A549 (cell line): ENCODE data around the gene SLC16A7. TPM values are rescaled to one million over a fixed set of nuclear protein-coding genes. Genes with fewer than 3 reads are reported as not detected.

Source experiments
- ATAC-seq, 2 experiments: fragments of 200-7000 bp in 1 of 2; fragments of >200 bp in 1 of 2; cut with Nextera tagmentation in 1 of 2; cut with Tn5 transposase in 1 of 2; 3 replicates each; pipeline versions ENCODE4 v1.8.0 to v1.9.1; 2018 to 2020; ENCODE audit warnings: mild to moderate bottlenecking in 1 of 2, moderate library complexity in 1 of 2
- CTCF ChIA-PET: fragments of 300-600 bp; sonication (Branson Sonifier 250); formaldehyde crosslinking; extraction: SDS; loops from one replicate; lab custom pipeline; 2021; ENCODE audit warnings: antibody characterized with exemption, inconsistent platforms; lab: Yijun Ruan, JAX
- POLR2A ChIA-PET: fragments of 350-600 bp; formaldehyde crosslinking; extraction: SDS; loops from one replicate; lab custom pipeline; 2021; ENCODE audit warnings: antibody characterized with exemption, inconsistent platforms; lab: Yijun Ruan, JAX
- DNase-seq, 2 experiments: peaks; one replicate each; pipeline versions ENCODE4 v3.0.0 to v3.0.0-alpha.2; 2011 to 2016; ENCODE audit warnings: low read depth in 1 of 2, low spot score in 1 of 2
- FAIRE-seq: peaks from 2 replicates; lab custom pipeline; 2011; peaks lifted over from hg19 to GRCh38; lab: Jason Lieb, UNC
- H3K27ac ChIP-seq, 2 experiments: fragments of >200 bp; sonication (Bioruptor Twin); formaldehyde crosslinking; 3 replicates each; pipeline ENCODE4 v1.5.1; 2016 to 2017
- H3K4me1 ChIP-seq: fragments of >200 bp; sonication (Bioruptor Twin); formaldehyde crosslinking; 3 replicates; pipeline ENCODE4 v1.6.1; 2016
- H3K4me2 ChIP-seq: fragments of >200 bp; sonication (Bioruptor Twin); formaldehyde crosslinking; 3 replicates; pipeline ENCODE4 v1.6.1; 2016
- H3K4me3 ChIP-seq: fragments of >200 bp; sonication (Bioruptor Twin); formaldehyde crosslinking; 3 replicates; pipeline ENCODE4 v1.5.1; 2016
- H3K9me3 ChIP-seq: fragments of >200 bp; sonication (Bioruptor Twin); formaldehyde crosslinking; 3 replicates; pipeline ENCODE4 v1.6.1; 2016
- BCL3 ChIP-seq: fragments of >200 bp; sonication (Bioruptor Twin); formaldehyde crosslinking; IDR thresholded peaks from 3 replicates; pipeline ENCODE4 v1.6.1; 2016
- CTCF ChIP-seq: fragments of >200 bp; sonication (Bioruptor Twin); formaldehyde crosslinking; IDR thresholded peaks from 3 replicates; pipeline ENCODE4 v1.5.1; 2016
- EHF ChIP-seq: fragments of 250-450 bp; sonication (Bioruptor Pico); IDR thresholded peaks from 2 replicates; pipeline ENCODE4 v1.5.0; 2020; ENCODE audit warnings: mild to moderate bottlenecking
- ELK1 ChIP-seq: fragments of 150-350 bp; IDR thresholded peaks from 2 replicates; pipeline ENCODE4 v1.6.1; 2014; ENCODE audit warnings: low read depth, mild to moderate bottlenecking, low read length
- ESRRA ChIP-seq: fragments of 150-350 bp; IDR thresholded peaks from 2 replicates; pipeline ENCODE4 v1.6.1; 2014; ENCODE audit warnings: mild to moderate bottlenecking, low read length, borderline replicate concordance
- FOSB ChIP-seq: fragments of 250-450 bp; sonication (Bioruptor Pico); IDR thresholded peaks from 2 replicates; pipeline ENCODE4 v1.5.0; 2020; ENCODE audit warnings: mild to moderate bottlenecking, moderate library complexity
- FOSL2 ChIP-seq, 2 experiments: fragments of 450-650 bp in 1 of 2; fragments of >200 bp in 1 of 2; sonication (Bioruptor Twin) in 1 of 2; formaldehyde crosslinking; IDR thresholded peaks; 2 replicates each; pipeline versions ENCODE4 v1.5.0 to v1.6.1; 2016 to 2020; ENCODE audit warnings: mild to moderate bottlenecking in 1 of 2, moderate library complexity in 1 of 2
- FOXS1 ChIP-seq: fragments of 250-450 bp; sonication (Bioruptor Pico); IDR thresholded peaks from 2 replicates; pipeline ENCODE4 v1.5.0; 2020; ENCODE audit warnings: mild to moderate bottlenecking, moderate library complexity
- GATA3 ChIP-seq: IDR thresholded peaks from 2 replicates; pipeline ENCODE4 v1.6.1; 2012; ENCODE audit warnings: borderline replicate concordance
- HDAC2 ChIP-seq: fragments of 200-600 bp; sonication (generic); IDR thresholded peaks from 2 replicates; pipeline ENCODE4 v1.6.1; 2016
- HEYL ChIP-seq: fragments of 250-450 bp; sonication (Bioruptor Pico); IDR thresholded peaks from 2 replicates; pipeline ENCODE4 v1.8.0; 2021; ENCODE audit warnings: mild to moderate bottlenecking, moderate library complexity
- HOXA7 ChIP-seq: fragments of 250-450 bp; sonication (Bioruptor Pico); IDR thresholded peaks from 2 replicates; pipeline ENCODE4 v1.5.0; 2020; ENCODE audit warnings: mild to moderate bottlenecking, moderate library complexity
- HOXB5 ChIP-seq: fragments of 250-450 bp; sonication (Bioruptor Pico); IDR thresholded peaks from 2 replicates; pipeline ENCODE4 v1.5.0; 2020; ENCODE audit warnings: mild to moderate bottlenecking, moderate library complexity
- KDM1A ChIP-seq: fragments of 200-600 bp; sonication (generic); IDR thresholded peaks from 2 replicates; pipeline ENCODE4 v1.6.1; 2016; ENCODE audit warnings: low read depth, mild to moderate bottlenecking
- KDM5A ChIP-seq: fragments of 200-600 bp; sonication (generic); IDR thresholded peaks from 2 replicates; pipeline ENCODE4 v1.6.1; 2016; ENCODE audit warnings: antibody characterized with exemption, mild to moderate bottlenecking
- MAFK ChIP-seq: fragments of 450-650 bp; IDR thresholded peaks from 2 replicates; pipeline ENCODE4 v1.6.1; 2014; ENCODE audit not compliant: partially characterized antibody
- MAZ ChIP-seq: fragments of 150-350 bp; IDR thresholded peaks from 2 replicates; pipeline ENCODE4 v1.6.1; 2014; ENCODE audit warnings: antibody characterized with exemption, low read depth, low read length, borderline replicate concordance
- NR3C1 ChIP-seq: fragments of >200 bp; sonication (Bioruptor Twin); formaldehyde crosslinking; IDR thresholded peaks from 3 replicates; pipeline ENCODE4 v1.6.1; 2017
- PHF8 ChIP-seq: fragments of 200-600 bp; sonication (generic); IDR thresholded peaks from 2 replicates; pipeline ENCODE4 v1.6.1; 2016; ENCODE audit warnings: low read depth, mild to moderate bottlenecking, antibody characterized with exemption, moderate library complexity, borderline replicate concordance
- POLR2A ChIP-seq: IDR thresholded peaks from 2 replicates; pipeline ENCODE4 v1.6.1; 2012; ENCODE audit warnings: mild to moderate bottlenecking, low read length
- POLR2AphosphoS2 ChIP-seq: conservative IDR thresholded peaks from 2 replicates; pipeline ENCODE4 v1.6.1; 2012; ENCODE audit warnings: low read length, improper control_type of control experiment, inconsistent platforms
- RAD21 ChIP-seq, 2 experiments: fragments of >200 bp in 1 of 2; sonication (Bioruptor Twin) in 1 of 2; formaldehyde crosslinking in 1 of 2; IDR thresholded peaks in 1 of 2; conservative IDR thresholded peaks in 1 of 2; 2 replicates in 1 of 2; 3 replicates in 1 of 2; pipeline ENCODE4 v1.6.1; 2012 to 2018; ENCODE audit warnings: inconsistent platforms in 1 of 2
- RNF2 ChIP-seq: fragments of 200-600 bp; sonication (generic); IDR thresholded peaks from 2 replicates; pipeline ENCODE4 v1.6.1; 2016; ENCODE audit warnings: low read depth, mild to moderate bottlenecking, antibody characterized with exemption, moderate library complexity, borderline replicate concordance
- ZC3H11A ChIP-seq: fragments of 450-650 bp; IDR thresholded peaks from 2 replicates; pipeline ENCODE4 v1.6.1; 2014; ENCODE audit warnings: antibody characterized with exemption, mild to moderate bottlenecking
- ZNF302 ChIP-seq: fragments of 250-450 bp; sonication (Bioruptor Pico); IDR thresholded peaks from 2 replicates; pipeline ENCODE4 v1.9.0; 2021; ENCODE audit warnings: inconsistent platforms, mild to moderate bottlenecking, moderate library complexity
- WGBS: methylation state at CpG from one replicate; pipeline ENCODE4 v1.1.6; 2017; ENCODE audit errors: missing lambda C conversion rate; 5-methylcytosine and 5-hydroxymethylcytosine counted together
- polyA plus RNA-seq, 4 experiments: library from polyadenylated mRNA; depleted of rRNA in 3 of 4; stranded (reverse); fragments of >200 nt; fragmentation: RNase III in 1 of 4; extraction: RNeasy Plus Mini Kit Qiagen cat#74134 plus additional on column Dnase treatment in 1 of 4; gene quantifications; 2 replicates in 3 of 4; 3 replicates in 1 of 4; pipeline ENCODE4 v1.2.3, GENCODE V29; 2011 to 2017
- TF ChIP-seq, protein P1 (sequence below): IDR thresholded peaks from 2 replicates; pipeline ENCODE4 v1.6.1; 2012
- TF ChIP-seq, protein P2 (sequence below): fragments of 250-450 bp; sonication (Bioruptor Pico); IDR thresholded peaks from 2 replicates; pipeline ENCODE4 v1.5.0; 2020; ENCODE audit warnings: low read depth, mild to moderate bottlenecking, moderate library complexity
- TF ChIP-seq, protein P3 (sequence below): fragments of 200-600 bp; sonication (generic); IDR thresholded peaks from 2 replicates; pipeline ENCODE4 v1.6.1; 2016; ENCODE audit warnings: antibody characterized with exemption, mild to moderate bottlenecking, moderate library complexity

SLC16A7 gene
- polyA plus RNA-seq, 2 of the 4 experiments (the other 2 are of a cell fraction) = 0.14 to 0.23 TPM

- WGBS = 23% methylated on average over 1 of the region's 1 CpG
- TF ChIP-seq EHF (CRISPR knock-in tag) = no peak
- no peak for TF ChIP-seq BCL3
- TF ChIP-seq KDM1A = no peak
- TF ChIP-seq ELK1 = no peak
- no peak for TF ChIP-seq ZNF302 (CRISPR knock-in tag)
- no peak for TF ChIP-seq PHF8
- no peak for TF ChIP-seq MAFK
- TF ChIP-seq RNF2 = no peak
- no peak for TF ChIP-seq FOSB (CRISPR knock-in tag)
- TF ChIP-seq CTCF = no peak
- no peak for TF ChIP-seq FOXS1 (CRISPR knock-in tag)
- TF ChIP-seq ZC3H11A = no peak
- no peak for TF ChIP-seq HOXB5 (CRISPR knock-in tag)
- TF ChIP-seq, protein P1, sequence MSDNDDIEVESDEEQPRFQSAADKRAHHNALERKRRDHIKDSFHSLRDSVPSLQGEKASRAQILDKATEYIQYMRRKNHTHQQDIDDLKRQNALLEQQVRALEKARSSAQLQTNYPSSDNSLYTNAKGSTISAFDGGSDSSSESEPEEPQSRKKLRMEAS = no peak
- TF ChIP-seq, protein P2, sequence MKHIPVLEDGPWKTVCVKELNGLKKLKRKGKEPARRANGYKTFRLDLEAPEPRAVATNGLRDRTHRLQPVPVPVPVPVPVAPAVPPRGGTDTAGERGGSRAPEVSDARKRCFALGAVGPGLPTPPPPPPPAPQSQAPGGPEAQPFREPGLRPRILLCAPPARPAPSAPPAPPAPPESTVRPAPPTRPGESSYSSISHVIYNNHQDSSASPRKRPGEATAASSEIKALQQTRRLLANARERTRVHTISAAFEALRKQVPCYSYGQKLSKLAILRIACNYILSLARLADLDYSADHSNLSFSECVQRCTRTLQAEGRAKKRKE (CRISPR knock-in tag) = no peak
- no peak for TF ChIP-seq KDM5A
- no peak for TF ChIP-seq POLR2A
- no peak for FAIRE-seq
- Histone ChIP-seq H3K4me2 (no peak overlapping the region), H3K27ac (no peak overlapping the region), H3K4me1 (no peaks in the 10 kb centered on the region), H3K4me3 (no peak overlapping the region), H3K9me3 (no peaks in the 10 kb centered on the region)
- CTCF ChIA-PET = no interaction called here
- POLR2A ChIA-PET = no interaction called here
- no peak for DNase-seq
- ATAC-seq = no peak
Measured at GRCh38 chr12:59587710-59588109, 8.1 kb upstream of the SLC16A7 start.

GRCh38 chr12:59593761-59594160, 2.1 kb upstream of the SLC16A7 start:
- no peak overlapping the region for H3K4me3 ChIP-seq
- CTCF ChIA-PET = no interaction called here
- DNase-seq = no peak
- H3K9me3 ChIP-seq = no peaks in the 10 kb centered on the region
- POLR2A ChIA-PET = no interaction called here
- peaks cover 9% of the 10 kb centered on the region; the same call in 1 of the 3 replicates for H3K4me1 ChIP-seq
- no peak for ATAC-seq
- FAIRE-seq = no peak
- no peak overlapping the region for H3K27ac ChIP-seq
- no peak overlapping the region for H3K4me2 ChIP-seq
- 62% methylated on average over 1 of the region's 1 CpG for WGBS
- TF ChIP-seq HEYL (no peak), ESRRA (no peak), HDAC2 (no peak), BCL3 (no peak), POLR2A (no peak), NR3C1 (no peak), GATA3 (no peak), PHF8 (no peak), RAD21 (conservative IDR thresholded peaks at IDR 0.05 in 1 of 2, IDR thresholded peaks at IDR 0.05 in 1 of 2) (no peak), HOXA7 (CRISPR knock-in tag) (no peak), MAZ (no peak), POLR2AphosphoS2 (no peak), FOSL2 (IDR thresholded peaks at IDR 0.05) (no peak), FOSL2 (CRISPR knock-in tag; IDR thresholded peaks at IDR 0.05) (no peak)
- TF ChIP-seq, protein P3, sequence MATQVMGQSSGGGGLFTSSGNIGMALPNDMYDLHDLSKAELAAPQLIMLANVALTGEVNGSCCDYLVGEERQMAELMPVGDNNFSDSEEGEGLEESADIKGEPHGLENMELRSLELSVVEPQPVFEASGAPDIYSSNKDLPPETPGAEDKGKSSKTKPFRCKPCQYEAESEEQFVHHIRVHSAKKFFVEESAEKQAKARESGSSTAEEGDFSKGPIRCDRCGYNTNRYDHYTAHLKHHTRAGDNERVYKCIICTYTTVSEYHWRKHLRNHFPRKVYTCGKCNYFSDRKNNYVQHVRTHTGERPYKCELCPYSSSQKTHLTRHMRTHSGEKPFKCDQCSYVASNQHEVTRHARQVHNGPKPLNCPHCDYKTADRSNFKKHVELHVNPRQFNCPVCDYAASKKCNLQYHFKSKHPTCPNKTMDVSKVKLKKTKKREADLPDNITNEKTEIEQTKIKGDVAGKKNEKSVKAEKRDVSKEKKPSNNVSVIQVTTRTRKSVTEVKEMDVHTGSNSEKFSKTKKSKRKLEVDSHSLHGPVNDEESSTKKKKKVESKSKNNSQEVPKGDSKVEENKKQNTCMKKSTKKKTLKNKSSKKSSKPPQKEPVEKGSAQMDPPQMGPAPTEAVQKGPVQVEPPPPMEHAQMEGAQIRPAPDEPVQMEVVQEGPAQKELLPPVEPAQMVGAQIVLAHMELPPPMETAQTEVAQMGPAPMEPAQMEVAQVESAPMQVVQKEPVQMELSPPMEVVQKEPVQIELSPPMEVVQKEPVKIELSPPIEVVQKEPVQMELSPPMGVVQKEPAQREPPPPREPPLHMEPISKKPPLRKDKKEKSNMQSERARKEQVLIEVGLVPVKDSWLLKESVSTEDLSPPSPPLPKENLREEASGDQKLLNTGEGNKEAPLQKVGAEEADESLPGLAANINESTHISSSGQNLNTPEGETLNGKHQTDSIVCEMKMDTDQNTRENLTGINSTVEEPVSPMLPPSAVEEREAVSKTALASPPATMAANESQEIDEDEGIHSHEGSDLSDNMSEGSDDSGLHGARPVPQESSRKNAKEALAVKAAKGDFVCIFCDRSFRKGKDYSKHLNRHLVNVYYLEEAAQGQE = no peak
